Measurements from ENCODE around the gene DPH3. TPM values are rescaled to one million over a fixed set of nuclear protein-coding genes. Genes with fewer than 3 reads are reported as not detected.

DPH3 gene
- total and polyA plus RNA-seq, 9 of the 15 experiments (the other 6 are each of a cell fraction or from before 2014, with no cell fraction given): 15.9 to 131 (median 38.7) TPM

- no peak for DNase-seq (ENCODE audit: extremely low read depth in 1 of 4, low spot score in 3 of 4)
- in situ Hi-C loops (cut with MboI) (no loop called here), intact Hi-C loops (cut with micrococcal nuclease) (no loop called here)
- FAIRE-seq: no peak
- H3K79me2 ChIP-seq (ENCODE audit: control insufficient read depth, insufficient read depth, low read length): peaks cover 4% of the 10 kb centered on the region; the same call in 1 of the 3 replicates
- no peak overlapping the region for H3K9ac ChIP-seq (ENCODE audit: insufficient read depth in 1 of 2, low read depth in 2 of 2, low read length in 2 of 2)
- no peak overlapping the region for H3K4me3 ChIP-seq
- no peak overlapping the region for H3K4me2 ChIP-seq (ENCODE audit: insufficient read depth, low read length)
- BruUV-seq (replicated peaks): no TSS peak
- POLR2A ChIA-PET: interaction anchor here (0.8 kb wide), 1 partner anchor 11 kb away, joined by 3 read pairs; no protein-coding TSS in a partner anchor
- H3K9me1 ChIP-seq (ENCODE audit: control insufficient read depth, insufficient read depth, low read length): no peaks in the 10 kb centered on the region
- peaks cover 0 to 23% of the 10 kb centered on the region in 2 experiments; a peak in 3 of 5 replicates for H3K4me1 ChIP-seq (replicated peaks in 1 of 2; ENCODE audit: control insufficient read depth in 2 of 2, insufficient read depth in 2 of 2, low read length in 2 of 2)
- 86% methylated on average over 9 of the region's 9 CpGs for WGBS (ENCODE audit: insufficient coverage, low coverage, missing lambda C conversion rate)
- no peaks in the 10 kb centered on the region for H3K27me3 ChIP-seq (ENCODE audit: control insufficient read depth in 2 of 2, insufficient read depth in 2 of 2, low read length in 2 of 2)
- ATAC-seq: no peak
- H3K9me3 ChIP-seq (replicated peaks; ENCODE audit: control insufficient read depth, insufficient read depth, low read depth, low read length): peaks cover 5% of the 10 kb centered on the region
- H3K27ac ChIP-seq (ENCODE audit: extremely low read depth, low read depth, low read length): no peak overlapping the region
- CTCF ChIA-PET (ENCODE audit: low intra/inter-chr PET ratio): no interaction called here
- H3K36me3 ChIP-seq (ENCODE audit: control insufficient read depth, insufficient read depth, low read length): peaks cover 95% of the 10 kb centered on the region
- no peaks in the 10 kb centered on the region for H4K20me1 ChIP-seq (replicated peaks; ENCODE audit: control insufficient read depth, insufficient read depth, low read length)
- no peak overlapping the region for H2AFZ ChIP-seq (ENCODE audit: low read depth, low read length)
- no peak for TF ChIP-seq PHTF2 (CRISPR knock-in tag; IDR thresholded peaks at IDR 0.05)
- TF ChIP-seq ILK (tag; IDR thresholded peaks at IDR 0.05; ENCODE audit: borderline replicate concordance, low read depth): no peak
- TF ChIP-seq MXD1 (CRISPR knock-in tag; IDR thresholded peaks at IDR 0.05; ENCODE audit: borderline replicate concordance, poor library complexity, severe bottlenecking): no peak
- TF ChIP-seq, protein P1, sequence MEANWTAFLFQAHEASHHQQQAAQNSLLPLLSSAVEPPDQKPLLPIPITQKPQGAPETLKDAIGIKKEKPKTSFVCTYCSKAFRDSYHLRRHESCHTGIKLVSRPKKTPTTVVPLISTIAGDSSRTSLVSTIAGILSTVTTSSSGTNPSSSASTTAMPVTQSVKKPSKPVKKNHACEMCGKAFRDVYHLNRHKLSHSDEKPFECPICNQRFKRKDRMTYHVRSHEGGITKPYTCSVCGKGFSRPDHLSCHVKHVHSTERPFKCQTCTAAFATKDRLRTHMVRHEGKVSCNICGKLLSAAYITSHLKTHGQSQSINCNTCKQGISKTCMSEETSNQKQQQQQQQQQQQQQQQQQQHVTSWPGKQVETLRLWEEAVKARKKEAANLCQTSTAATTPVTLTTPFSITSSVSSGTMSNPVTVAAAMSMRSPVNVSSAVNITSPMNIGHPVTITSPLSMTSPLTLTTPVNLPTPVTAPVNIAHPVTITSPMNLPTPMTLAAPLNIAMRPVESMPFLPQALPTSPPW (CRISPR knock-in tag; IDR thresholded peaks at IDR 0.05): no peak
- no peak for TF ChIP-seq HNRNPLL (IDR thresholded peaks at IDR 0.05; ENCODE audit: low read depth, low read length, poor library complexity, severe bottlenecking)
- TF ChIP-seq EWSR1 (IDR thresholded peaks at IDR 0.05; ENCODE audit: borderline replicate concordance, low read depth, partially characterized antibody): no peak
- no peak for TF ChIP-seq DIDO1 (tag; IDR thresholded peaks at IDR 0.05; ENCODE audit: low read depth)
- TF ChIP-seq ETS2 (tag; IDR thresholded peaks at IDR 0.05; ENCODE audit: borderline replicate concordance, poor library complexity, severe bottlenecking): no peak
- no peak for TF ChIP-seq GABPA (tag; conservative IDR thresholded peaks at IDR 0.05; ENCODE audit: low read depth)
- no peak for TF ChIP-seq ZFP1 (CRISPR knock-in tag; IDR thresholded peaks at IDR 0.05)
- TF ChIP-seq ZNF3 (CRISPR knock-in tag; IDR thresholded peaks at IDR 0.05): no peak
- TF ChIP-seq TRIM25 (IDR thresholded peaks at IDR 0.05; ENCODE audit: borderline replicate concordance): no peak
- no peak for TF ChIP-seq MYC (IDR thresholded peaks at IDR 0.05; ENCODE audit: low read depth, low read length)
- TF ChIP-seq MYC (CRISPR knock-in tag; IDR thresholded peaks at IDR 0.05; ENCODE audit: borderline replicate concordance, low read depth): no peak
- no peak for TF ChIP-seq MTA3 (IDR thresholded peaks at IDR 0.05; ENCODE audit: borderline replicate concordance)
- TF ChIP-seq, protein P2, sequence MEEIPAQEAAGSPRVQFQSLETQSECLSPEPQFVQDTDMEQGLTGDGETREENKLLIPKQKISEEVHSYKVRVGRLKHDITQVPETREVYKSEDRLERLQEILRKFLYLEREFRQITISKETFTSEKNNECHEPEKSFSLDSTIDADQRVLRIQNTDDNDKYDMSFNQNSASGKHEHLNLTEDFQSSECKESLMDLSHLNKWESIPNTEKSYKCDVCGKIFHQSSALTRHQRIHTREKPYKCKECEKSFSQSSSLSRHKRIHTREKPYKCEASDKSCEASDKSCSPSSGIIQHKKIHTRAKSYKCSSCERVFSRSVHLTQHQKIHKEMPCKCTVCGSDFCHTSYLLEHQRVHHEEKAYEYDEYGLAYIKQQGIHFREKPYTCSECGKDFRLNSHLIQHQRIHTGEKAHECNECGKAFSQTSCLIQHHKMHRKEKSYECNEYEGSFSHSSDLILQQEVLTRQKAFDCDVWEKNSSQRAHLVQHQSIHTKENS (CRISPR knock-in tag; IDR thresholded peaks at IDR 0.05): no peak
Measured at GRCh38 chr3:16297997-16298885, 33.5 kb upstream of the DPH3 start.

Data from K562 (cell line).